ENCODE data around the gene GPC6.

DNA sequence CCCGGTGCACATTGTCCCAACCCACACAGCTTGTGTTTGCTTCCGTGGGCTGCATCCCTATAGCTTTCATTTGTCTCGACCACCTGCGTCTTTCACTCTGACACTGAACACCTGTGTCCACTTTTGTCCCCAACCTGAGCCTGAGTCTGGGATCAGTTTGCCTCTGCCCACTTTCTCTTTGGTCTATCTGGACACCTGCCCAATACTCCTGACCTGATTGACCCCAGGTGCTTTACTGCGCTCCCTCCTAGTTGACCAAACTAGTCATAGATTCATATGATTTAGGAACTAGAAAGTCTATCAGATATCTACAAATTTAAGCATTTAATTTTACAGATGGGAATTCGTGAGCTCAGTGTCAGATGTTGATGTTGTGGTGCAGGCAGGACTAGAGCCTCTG is 1043.0 kb downstream of the GPC6 start:
- TF ChIP-seq EP300 (conservative IDR thresholded peaks at IDR 0.05; ENCODE audit: poor library complexity, severe bottlenecking) = no peak
- TF ChIP-seq RAD21 (conservative IDR thresholded peaks at IDR 0.05) = no peak
- TF ChIP-seq, protein P1, sequence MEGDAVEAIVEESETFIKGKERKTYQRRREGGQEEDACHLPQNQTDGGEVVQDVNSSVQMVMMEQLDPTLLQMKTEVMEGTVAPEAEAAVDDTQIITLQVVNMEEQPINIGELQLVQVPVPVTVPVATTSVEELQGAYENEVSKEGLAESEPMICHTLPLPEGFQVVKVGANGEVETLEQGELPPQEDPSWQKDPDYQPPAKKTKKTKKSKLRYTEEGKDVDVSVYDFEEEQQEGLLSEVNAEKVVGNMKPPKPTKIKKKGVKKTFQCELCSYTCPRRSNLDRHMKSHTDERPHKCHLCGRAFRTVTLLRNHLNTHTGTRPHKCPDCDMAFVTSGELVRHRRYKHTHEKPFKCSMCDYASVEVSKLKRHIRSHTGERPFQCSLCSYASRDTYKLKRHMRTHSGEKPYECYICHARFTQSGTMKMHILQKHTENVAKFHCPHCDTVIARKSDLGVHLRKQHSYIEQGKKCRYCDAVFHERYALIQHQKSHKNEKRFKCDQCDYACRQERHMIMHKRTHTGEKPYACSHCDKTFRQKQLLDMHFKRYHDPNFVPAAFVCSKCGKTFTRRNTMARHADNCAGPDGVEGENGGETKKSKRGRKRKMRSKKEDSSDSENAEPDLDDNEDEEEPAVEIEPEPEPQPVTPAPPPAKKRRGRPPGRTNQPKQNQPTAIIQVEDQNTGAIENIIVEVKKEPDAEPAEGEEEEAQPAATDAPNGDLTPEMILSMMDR (IDR thresholded peaks at IDR 0.05; ENCODE audit: poor library complexity, severe bottlenecking) = no peak
- TF ChIP-seq, protein P2, sequence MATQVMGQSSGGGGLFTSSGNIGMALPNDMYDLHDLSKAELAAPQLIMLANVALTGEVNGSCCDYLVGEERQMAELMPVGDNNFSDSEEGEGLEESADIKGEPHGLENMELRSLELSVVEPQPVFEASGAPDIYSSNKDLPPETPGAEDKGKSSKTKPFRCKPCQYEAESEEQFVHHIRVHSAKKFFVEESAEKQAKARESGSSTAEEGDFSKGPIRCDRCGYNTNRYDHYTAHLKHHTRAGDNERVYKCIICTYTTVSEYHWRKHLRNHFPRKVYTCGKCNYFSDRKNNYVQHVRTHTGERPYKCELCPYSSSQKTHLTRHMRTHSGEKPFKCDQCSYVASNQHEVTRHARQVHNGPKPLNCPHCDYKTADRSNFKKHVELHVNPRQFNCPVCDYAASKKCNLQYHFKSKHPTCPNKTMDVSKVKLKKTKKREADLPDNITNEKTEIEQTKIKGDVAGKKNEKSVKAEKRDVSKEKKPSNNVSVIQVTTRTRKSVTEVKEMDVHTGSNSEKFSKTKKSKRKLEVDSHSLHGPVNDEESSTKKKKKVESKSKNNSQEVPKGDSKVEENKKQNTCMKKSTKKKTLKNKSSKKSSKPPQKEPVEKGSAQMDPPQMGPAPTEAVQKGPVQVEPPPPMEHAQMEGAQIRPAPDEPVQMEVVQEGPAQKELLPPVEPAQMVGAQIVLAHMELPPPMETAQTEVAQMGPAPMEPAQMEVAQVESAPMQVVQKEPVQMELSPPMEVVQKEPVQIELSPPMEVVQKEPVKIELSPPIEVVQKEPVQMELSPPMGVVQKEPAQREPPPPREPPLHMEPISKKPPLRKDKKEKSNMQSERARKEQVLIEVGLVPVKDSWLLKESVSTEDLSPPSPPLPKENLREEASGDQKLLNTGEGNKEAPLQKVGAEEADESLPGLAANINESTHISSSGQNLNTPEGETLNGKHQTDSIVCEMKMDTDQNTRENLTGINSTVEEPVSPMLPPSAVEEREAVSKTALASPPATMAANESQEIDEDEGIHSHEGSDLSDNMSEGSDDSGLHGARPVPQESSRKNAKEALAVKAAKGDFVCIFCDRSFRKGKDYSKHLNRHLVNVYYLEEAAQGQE (IDR thresholded peaks at IDR 0.05; ENCODE audit: borderline replicate concordance) = no peak
- no peak for TF ChIP-seq EZH2 (IDR thresholded peaks at IDR 0.05; ENCODE audit: borderline replicate concordance, insufficient read depth, low read length, poor library complexity, severe bottlenecking)
- TF ChIP-seq POLR2AphosphoS5 (IDR thresholded peaks at IDR 0.05) = no peak
- TF ChIP-seq SMC3 (conservative IDR thresholded peaks at IDR 0.05; ENCODE audit: poor library complexity) = no peak
- TF ChIP-seq MXI1 (conservative IDR thresholded peaks at IDR 0.05; ENCODE audit: poor library complexity, severe bottlenecking) = no peak

Measured in neural cell (in vitro differentiated cells).